ENCODE measurements around the gene F13B.
A peak's percentile ranks its signal among the peaks of the same experiment; 100 is the strongest.
"Not testable (repeated sequence)": the region's sequence is repeated elsewhere in the genome, so short reads cannot be mapped to it uniquely, and the experiment has no call there.

Gene F13B

GRCh38 chr1:197041486-197042353 lies 25.3 kb downstream of the F13B start:
- DNase-seq, result no peak

GRCh38 chr1:197036861-197037260 lies 30.2 kb downstream of the F13B start:
- no peak for DNase-seq

- DNase-seq, result peak; percentile 79
Measured at GRCh38 chr1:197034631-197035339, 32.3 kb downstream of the F13B start.

GRCh38 chr1:197029749-197030148 lies 37.3 kb downstream of the F13B start:
- DNase-seq, result peak; percentile 12

DNA sequence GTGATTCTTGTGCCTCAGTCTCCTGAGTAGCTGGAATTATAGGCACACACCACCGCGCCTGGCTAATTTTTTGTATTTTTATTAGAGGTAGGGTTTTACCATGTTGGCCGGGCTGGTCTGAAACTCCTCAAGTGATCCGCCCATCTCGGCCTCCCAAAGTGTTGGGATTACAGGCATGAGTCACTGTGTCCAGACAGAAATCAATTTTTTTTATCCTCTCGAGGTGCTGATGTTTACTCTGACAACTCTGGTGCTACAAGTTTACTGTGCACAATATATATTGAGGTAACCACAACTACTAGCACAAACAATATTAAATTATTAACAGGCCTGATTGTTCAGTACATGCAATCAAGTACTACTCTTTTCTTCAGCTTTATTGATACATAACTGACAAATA lies 39.7 kb downstream of the F13B start:
- no peak for DNase-seq

DNA sequence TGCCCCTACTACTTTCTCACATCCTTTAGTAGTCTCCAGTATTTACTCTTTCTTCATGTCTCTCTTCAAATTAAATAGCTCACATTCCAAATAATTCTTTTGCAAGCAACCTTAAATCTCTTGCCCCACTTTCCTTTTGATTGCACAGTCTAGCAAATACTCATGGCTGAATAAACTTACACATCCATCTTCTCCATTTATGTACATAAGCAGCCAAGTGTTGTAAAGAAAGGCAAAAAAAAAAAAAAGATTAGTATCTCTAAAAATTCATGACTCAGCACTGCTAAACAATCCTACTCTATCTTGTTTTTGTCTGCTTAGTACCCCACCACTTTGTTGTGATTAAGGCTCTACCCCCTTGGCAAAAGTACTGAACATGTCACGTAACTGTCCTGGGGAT lies 42.6 kb downstream of the F13B start:
- DNase-seq, result peak; percentile 62

- DNase-seq, result no peak
Measured at GRCh38 chr1:197021716-197022115, 45.3 kb downstream of the F13B start.

- DNase-seq, result no peak
Measured at GRCh38 chr1:197017558-197018146, 49.4 kb downstream of the F13B start.

- DNase-seq, result no peak
Measured at GRCh38 chr1:197016751-197017150, 50.3 kb downstream of the F13B start.

DNA sequence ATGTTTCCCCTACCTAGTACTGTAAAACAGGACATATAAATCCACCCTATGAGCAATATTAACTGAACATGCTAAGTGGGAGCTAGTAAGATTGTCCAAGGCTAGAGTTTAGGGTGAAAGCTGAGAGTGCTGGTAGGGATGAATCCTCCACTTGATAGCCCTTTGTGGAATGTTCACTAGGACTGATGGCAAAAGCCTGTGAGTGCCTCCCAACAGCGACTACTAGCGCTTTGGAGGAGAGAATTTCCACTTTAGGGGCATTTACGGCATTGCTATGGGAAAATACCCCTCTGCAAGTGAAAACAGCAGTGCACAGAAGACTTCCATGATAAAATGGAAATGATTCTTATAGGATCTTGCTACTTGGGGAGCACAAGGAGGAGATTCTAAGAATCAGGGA lies 53.8 kb downstream of the F13B start:
- DNase-seq, result no peak

DNA sequence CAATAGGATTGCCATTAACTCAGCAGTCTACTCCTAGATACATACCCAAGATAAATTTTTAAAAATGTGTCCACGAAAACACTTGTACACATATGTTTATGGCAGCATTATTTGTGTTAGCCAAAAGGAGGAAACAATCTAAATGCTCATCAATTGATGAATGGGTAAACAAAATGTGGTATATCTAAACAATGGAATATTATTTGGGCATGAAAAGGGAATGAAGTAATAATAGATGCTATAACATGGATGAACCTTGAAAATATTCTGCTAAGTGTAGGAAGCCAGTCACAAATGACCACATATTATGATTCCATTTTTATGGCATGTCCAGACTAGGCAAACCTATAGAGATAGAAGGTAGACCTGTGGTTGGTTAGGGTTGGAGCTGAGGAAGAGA lies 55.4 kb downstream of the F13B start:
- DNase-seq, result no peak

DNA sequence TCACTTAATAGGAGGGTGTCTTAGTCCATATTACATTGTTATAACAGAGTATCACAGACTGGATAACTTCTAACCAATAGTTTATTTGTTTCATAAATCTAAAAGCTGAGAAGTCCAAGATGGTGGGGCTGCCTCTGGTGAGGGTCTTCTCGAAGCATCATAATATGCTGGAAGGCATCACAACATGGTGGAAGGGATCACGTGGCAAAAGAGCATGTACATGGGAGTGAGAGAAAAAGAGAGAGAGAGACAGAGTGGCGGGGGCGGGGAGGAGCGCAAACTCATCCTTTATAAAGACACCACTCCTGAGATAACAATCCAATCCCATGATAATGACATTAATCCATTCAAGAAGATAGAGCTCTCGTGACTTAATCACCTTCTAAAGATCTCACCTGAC lies 58.2 kb downstream of the F13B start:
- DNase-seq, result no peak

GRCh38 chr1:197003132-197003531 lies 63.9 kb downstream of the F13B start:
- DNase-seq, result no peak

GRCh38 chr1:197001828-197002227 lies 65.2 kb downstream of the F13B start:
- DNase-seq, result no peak

DNA sequence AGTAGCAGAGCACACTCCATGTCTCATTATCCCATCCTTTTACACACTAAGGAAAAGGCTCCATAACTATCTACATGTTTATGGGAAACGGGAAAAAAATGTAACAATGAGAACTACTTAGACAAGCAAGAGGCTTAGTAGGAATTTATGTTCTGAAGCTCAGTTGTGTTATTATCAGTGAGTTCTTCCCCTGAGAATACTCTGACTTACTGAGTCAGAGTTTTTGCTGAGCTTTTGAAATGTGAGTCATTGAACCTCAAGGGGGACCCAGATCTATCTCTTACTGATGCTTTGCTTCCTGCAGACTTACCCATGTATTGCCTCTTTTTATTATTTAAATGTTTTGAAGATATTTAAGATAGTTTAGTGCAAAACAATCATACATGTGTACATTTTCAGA lies 69.6 kb downstream of the F13B start:
- DNase-seq, result peak; percentile 88

- no peak for DNase-seq
Measured at GRCh38 chr1:196993916-196994315, 73.1 kb downstream of the F13B start.

- not testable (repeated sequence) for DNase-seq
Measured at GRCh38 chr1:196991919-196992651, 75.0 kb downstream of the F13B start.
